Urinary bladder (tissue), 4 donors: ENCODE results near the gene IQGAP3. TPM values are rescaled to one million over a fixed set of nuclear protein-coding genes. Genes with fewer than 3 reads are reported as not detected.
"Not testable (repeated sequence)": the region's sequence is repeated elsewhere in the genome, so short reads cannot be mapped to it uniquely, and the experiment has no call there.

Experiments
- DNase-seq: peaks from one replicate; pipeline ENCODE4 v3.0.0-alpha.2; 2015; ENCODE audit errors: extremely low spot score
- H3K27ac ChIP-seq: one replicate; pipeline ENCODE4 v1.5.1; 2013; ENCODE audit warnings: low read depth, mild to moderate bottlenecking, moderate library complexity
- H3K36me3 ChIP-seq: one replicate; pipeline ENCODE4 v1.6.1; 2013; ENCODE audit warnings: mild to moderate bottlenecking, moderate library complexity; ENCODE audit not compliant: insufficient read depth
- H3K4me1 ChIP-seq: one replicate; pipeline ENCODE4 v1.6.1; 2013; ENCODE audit warnings: mild to moderate bottlenecking, moderate library complexity; ENCODE audit not compliant: insufficient read depth
- H3K4me3 ChIP-seq: one replicate; pipeline ENCODE4 v1.5.1; 2013; ENCODE audit warnings: low read depth, low read length
- WGBS: extraction: QIAGEN DNeasy Blood & Tissue Kit; methylation state at CpG from one replicate; pipeline ENCODE4 v1.1.7; 2013; 5-methylcytosine and 5-hydroxymethylcytosine counted together
- polyA plus RNA-seq: library from polyadenylated mRNA; stranded (reverse); fragments of 200-250 nt; gene quantifications from one replicate; pipeline ENCODE4 v1.2.3, GENCODE V29; 2013
- total RNA-seq: library from RNA; depleted of rRNA; stranded (reverse); fragments of >200 nt; gene quantifications from one replicate; pipeline ENCODE4 v1.2.3, GENCODE V29; 2014
- donor health status: healthy with polysubstance abuse.
- donor health status: healthy.

The IQGAP3 gene
- total and polyA plus RNA-seq, 2 donors, result 0.32 to 11.8 TPM

GRCh38 chr1:156574039-156574633 is 1.8 kb upstream of the IQGAP3 start:
- H3K4me3 ChIP-seq, result no peak overlapping the region
- no peaks in the 10 kb centered on the region for H3K36me3 ChIP-seq
- 42% methylated on average over 2 of the region's 2 CpGs for WGBS
- no peak for DNase-seq
- H3K27ac ChIP-seq, result no peak overlapping the region
- H3K4me1 ChIP-seq, result no peaks in the 10 kb centered on the region

GRCh38 chr1:156572663-156573018 is 276 bp upstream of the IQGAP3 start:
- Histone ChIP-seq H3K4me1 (no peaks in the 10 kb centered on the region), H3K27ac (no peak overlapping the region), H3K4me3 (no peak overlapping the region), H3K36me3 (no peaks in the 10 kb centered on the region)
- WGBS, result 28% methylated on average over 10 of the region's 10 CpGs
- DNase-seq, result no peak

- no peak overlapping the region for H3K4me3 ChIP-seq
- H3K4me1 ChIP-seq, result no peaks in the 10 kb centered on the region
- 13% methylated on average over 4 of the region's 4 CpGs for WGBS
- no peak for DNase-seq
- no peak overlapping the region for H3K27ac ChIP-seq
- H3K36me3 ChIP-seq, result no peaks in the 10 kb centered on the region
Measured at GRCh38 chr1:156571261-156571852, 1.0 kb downstream of the IQGAP3 start.

- no peak overlapping the region for H3K27ac ChIP-seq
- no peaks in the 10 kb centered on the region for H3K4me1 ChIP-seq
- 94% methylated on average over 4 of the region's 4 CpGs for WGBS
- H3K4me3 ChIP-seq, result no peak overlapping the region
- no peak for DNase-seq
- H3K36me3 ChIP-seq, result no peaks in the 10 kb centered on the region
Measured at GRCh38 chr1:156566436-156566835, 5.9 kb downstream of the IQGAP3 start.

GRCh38 chr1:156565519-156565918 is 6.8 kb downstream of the IQGAP3 start:
- 78% methylated on average over 2 of the region's 2 CpGs for WGBS
- no peak overlapping the region for H3K27ac ChIP-seq
- DNase-seq, result no peak
- H3K4me3 ChIP-seq, result no peak overlapping the region
- H3K36me3 ChIP-seq, result no peaks in the 10 kb centered on the region
- H3K4me1 ChIP-seq, result no peaks in the 10 kb centered on the region

GRCh38 chr1:156560585-156561163 is 11.7 kb downstream of the IQGAP3 start:
- DNase-seq, result no peak
- Histone ChIP-seq H3K4me3 (no peak overlapping the region), H3K4me1 (no peaks in the 10 kb centered on the region), H3K27ac (no peak overlapping the region), H3K36me3 (no peaks in the 10 kb centered on the region)
- 70% methylated on average over 5 of the region's 5 CpGs for WGBS

GRCh38 chr1:156559797-156560385 is 12.5 kb downstream of the IQGAP3 start:
- H3K4me1 ChIP-seq, result no peaks in the 10 kb centered on the region
- no peak overlapping the region for H3K4me3 ChIP-seq
- no peak overlapping the region for H3K27ac ChIP-seq
- 74% methylated on average over 5 of the region's 5 CpGs for WGBS
- no peaks in the 10 kb centered on the region for H3K36me3 ChIP-seq
- no peak for DNase-seq

GRCh38 chr1:156559086-156559796 is 13.1 kb downstream of the IQGAP3 start:
- WGBS, result 90% methylated on average over 7 of the region's 8 CpGs
- DNase-seq, result no peak

GRCh38 chr1:156556354-156556753 is 16.0 kb downstream of the IQGAP3 start:
- WGBS, result 82% methylated on average over 9 of the region's 9 CpGs

More at GRCh38 chr1:156559086-156559796, 13.1 kb downstream of the IQGAP3 start:
- Histone ChIP-seq H3K36me3 (no peaks in the 10 kb centered on the region), H3K4me3 (no peak overlapping the region), H3K4me1 (no peaks in the 10 kb centered on the region), H3K27ac (no peak overlapping the region)

GRCh38 chr1:156555715-156556114 is 16.6 kb downstream of the IQGAP3 start:
- 96% methylated on average over 2 of the region's 2 CpGs for WGBS
- H3K36me3 ChIP-seq, result no peaks in the 10 kb centered on the region
- no peak for DNase-seq

More at GRCh38 chr1:156556354-156556753, 16.0 kb downstream of the IQGAP3 start:
- no peak overlapping the region for H3K4me3 ChIP-seq
- no peak overlapping the region for H3K27ac ChIP-seq
- DNase-seq, result no peak
- no peaks in the 10 kb centered on the region for H3K4me1 ChIP-seq
- no peaks in the 10 kb centered on the region for H3K36me3 ChIP-seq

GRCh38 chr1:156554971-156555370 is 17.4 kb downstream of the IQGAP3 start:
- WGBS, result 83% methylated on average over 8 of the region's 8 CpGs
- no peak for DNase-seq
- no peak overlapping the region for H3K4me3 ChIP-seq
- H3K27ac ChIP-seq, result no peak overlapping the region
- H3K4me1 ChIP-seq, result no peaks in the 10 kb centered on the region
- no peaks in the 10 kb centered on the region for H3K36me3 ChIP-seq

More at GRCh38 chr1:156555715-156556114, 16.6 kb downstream of the IQGAP3 start:
- no peak overlapping the region for H3K4me3 ChIP-seq
- H3K27ac ChIP-seq, result no peak overlapping the region
- H3K4me1 ChIP-seq, result no peaks in the 10 kb centered on the region

- 83% methylated on average over 6 of the region's 6 CpGs for WGBS
- no peak for DNase-seq
- no peak overlapping the region for H3K27ac ChIP-seq
- no peaks in the 10 kb centered on the region for H3K4me1 ChIP-seq
- H3K4me3 ChIP-seq, result no peak overlapping the region
- no peaks in the 10 kb centered on the region for H3K36me3 ChIP-seq
Measured at GRCh38 chr1:156553860-156554485, 18.4 kb downstream of the IQGAP3 start.

- H3K4me1 ChIP-seq, H3K27ac ChIP-seq, H3K4me3 ChIP-seq, H3K36me3 ChIP-seq, DNase-seq: not testable (repeated sequence)
- 96% methylated on average over 4 of the region's 4 CpGs for WGBS
Measured at GRCh38 chr1:156552937-156553336, 19.4 kb downstream of the IQGAP3 start.
